ENCODE measurements around the gene PCOLCE2.
"Not testable (repeated sequence)": the region's sequence is repeated elsewhere in the genome, so short reads cannot be mapped to it uniquely, and the experiment has no call there.

Gene PCOLCE2

DNA sequence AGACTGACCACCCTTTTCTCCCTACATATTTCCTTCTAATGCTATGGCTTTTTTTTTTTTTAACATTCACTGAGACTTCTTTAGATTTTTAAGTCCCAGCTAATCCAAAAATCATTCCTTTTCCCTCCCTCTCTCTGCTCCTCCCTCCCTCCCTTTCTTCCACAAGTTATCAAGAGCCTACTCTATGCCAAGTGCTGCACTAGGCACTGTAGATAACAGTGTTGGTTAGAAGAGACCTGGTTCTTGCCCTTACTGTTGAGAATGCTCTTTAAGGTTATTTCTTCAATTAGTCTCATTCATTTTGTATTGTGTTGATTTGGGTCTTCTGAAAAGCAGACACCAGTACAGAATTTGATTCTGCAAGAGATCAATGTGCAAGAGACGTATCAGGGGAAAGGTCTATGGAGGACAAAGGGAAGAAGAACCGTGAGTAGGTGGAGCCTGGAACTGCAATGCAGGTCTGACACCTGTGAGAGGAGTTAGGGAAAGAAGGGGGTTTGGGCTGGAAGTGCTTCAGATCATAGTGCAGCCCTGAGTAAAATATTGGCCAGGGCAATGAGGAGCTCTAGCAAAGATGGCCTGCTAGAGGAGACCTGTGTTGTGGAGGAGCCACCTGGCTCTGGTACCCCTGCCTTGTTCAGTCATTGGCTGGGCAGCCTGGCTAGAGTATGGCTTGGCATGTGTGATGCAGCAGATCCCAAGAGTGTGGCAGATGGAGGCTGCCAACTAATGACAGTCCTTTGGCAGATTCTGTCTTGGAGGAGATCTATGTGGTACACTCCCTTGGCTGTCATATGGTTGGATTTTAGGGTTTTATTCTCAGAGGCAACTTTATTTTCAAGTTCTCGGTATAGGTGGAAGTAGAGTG lies 9.7 kb upstream of the PCOLCE2 start:
- no peak for DNase-seq (ENCODE audit: low read depth, low spot score)

DNA sequence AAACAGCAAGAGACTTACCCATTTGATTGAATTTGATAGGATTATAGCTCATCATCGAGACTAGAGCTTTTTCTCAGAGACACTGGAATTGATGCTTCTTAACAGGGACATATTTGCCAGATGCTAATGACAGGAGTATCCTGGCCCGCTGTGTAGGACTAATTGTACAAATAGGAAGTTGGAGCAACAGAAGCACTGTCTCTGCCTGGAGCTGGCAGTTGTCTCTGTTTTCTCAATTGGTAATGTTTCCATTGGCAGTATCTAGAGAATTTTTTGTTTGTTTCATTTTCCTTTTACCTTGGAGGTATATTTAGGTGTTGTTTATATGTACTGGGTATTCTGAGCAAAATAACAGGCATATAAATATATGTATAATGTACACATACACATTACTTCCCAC lies 8.9 kb upstream of the PCOLCE2 start:
- no peak for DNase-seq (ENCODE audit: low read depth, low spot score)

DNA sequence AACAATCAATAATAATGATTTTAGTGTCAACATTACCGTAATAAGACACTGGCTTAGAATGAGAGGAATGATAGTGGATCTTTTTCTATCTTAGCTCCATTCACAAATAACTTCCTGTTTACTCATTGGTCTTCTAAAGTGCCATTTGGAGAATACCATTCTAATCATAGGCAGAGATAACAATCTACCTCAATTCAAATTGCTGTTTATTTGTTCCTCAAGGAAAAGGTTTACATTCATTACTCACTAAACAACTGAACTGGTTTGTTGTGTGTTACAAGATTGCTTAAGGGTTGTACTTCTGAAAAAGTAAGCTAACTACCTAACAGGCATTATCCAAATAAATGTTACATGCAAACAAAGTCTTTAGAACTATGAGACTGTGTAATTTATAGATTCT lies 8.1 kb upstream of the PCOLCE2 start:
- no peak for DNase-seq (ENCODE audit: low read depth, low spot score)

DNA sequence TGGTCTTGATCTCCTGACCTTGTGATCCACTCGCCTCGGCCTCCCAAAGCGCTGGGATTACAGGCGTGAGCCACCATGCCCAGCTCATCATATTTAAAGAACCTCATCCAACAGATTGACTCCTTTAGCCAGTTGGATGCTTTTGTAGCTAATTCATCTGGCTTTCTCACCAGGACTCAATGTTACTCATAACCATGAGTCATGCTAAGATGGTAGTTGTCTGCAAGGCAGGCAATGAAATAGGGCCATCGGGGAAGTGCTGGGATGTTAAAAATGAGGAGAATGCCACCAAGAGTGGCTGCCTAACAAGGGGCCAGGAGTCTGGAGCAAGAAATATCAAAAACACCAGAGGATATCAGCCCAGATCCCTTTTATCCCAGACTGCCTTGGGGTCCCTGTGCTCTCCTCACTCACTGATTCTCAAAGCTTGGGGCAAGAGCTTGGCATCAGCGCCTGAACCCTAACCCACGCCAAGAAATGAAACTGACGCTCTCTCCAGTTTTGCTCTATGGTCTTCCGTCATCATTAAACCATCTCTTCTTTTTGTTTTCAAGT lies 7.4 kb upstream of the PCOLCE2 start:
- no peak for DNase-seq (ENCODE audit: low read depth, low spot score)

DNA sequence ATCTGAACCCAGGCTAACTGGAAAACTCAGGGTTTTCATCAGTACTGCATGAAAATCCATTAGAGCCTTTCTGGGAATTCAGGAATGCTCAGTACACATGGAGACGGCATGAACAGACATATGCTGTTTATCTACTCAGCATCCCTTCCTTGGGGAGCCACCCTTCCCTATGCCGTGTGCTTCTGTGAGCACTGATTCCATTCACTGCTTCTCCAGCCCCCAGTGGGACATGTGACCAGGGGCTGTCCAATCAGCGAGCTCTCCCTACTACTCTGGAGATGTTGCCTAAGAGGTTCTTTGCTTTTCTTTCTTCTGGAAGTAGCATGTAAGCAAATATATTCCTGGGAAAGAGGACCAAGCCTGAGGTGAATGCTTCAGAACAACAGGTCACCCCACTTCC lies 5.6 kb upstream of the PCOLCE2 start:
- no peak for DNase-seq (ENCODE audit: low read depth, low spot score)

DNA sequence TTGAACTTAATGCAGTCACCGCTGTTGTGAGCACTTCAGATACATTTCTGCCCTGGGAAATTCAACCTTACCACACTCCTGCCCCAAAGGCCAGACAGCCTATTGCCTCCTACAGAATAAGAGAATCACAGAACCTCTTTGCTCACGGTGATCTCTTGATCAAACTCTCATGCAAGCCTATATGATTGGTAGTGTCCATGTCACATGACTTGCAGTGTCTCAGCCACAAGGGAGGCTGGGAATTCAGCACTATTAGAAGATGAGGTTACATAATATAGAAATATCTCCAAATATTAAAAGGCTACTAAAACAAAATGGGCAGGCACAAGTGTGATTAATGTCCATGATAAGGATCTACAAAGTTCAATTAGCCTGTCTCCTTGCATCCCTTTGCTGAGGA lies 3.8 kb upstream of the PCOLCE2 start:
- DNase-seq (ENCODE audit: low read depth, low spot score) = no peak

DNA sequence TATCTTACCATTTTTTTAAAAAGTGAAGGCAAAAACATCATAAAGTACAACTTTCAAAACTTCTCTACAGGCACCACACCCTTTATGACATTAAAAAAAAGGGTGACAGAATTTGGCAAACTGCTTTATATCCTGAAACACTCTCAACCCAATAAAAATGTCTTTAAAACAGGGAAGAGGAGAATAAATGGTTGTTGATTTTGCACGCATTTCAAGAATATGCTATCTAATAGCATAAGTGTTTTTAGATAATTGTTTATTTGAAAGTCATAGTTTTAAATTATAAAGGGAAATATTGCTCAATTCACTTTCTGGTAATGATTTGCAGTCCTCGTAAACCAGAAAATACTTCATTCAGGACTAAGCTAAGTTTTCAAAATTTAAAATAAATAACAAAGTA lies 1.7 kb upstream of the PCOLCE2 start:
- no peak for DNase-seq (ENCODE audit: low read depth, low spot score)

DNA sequence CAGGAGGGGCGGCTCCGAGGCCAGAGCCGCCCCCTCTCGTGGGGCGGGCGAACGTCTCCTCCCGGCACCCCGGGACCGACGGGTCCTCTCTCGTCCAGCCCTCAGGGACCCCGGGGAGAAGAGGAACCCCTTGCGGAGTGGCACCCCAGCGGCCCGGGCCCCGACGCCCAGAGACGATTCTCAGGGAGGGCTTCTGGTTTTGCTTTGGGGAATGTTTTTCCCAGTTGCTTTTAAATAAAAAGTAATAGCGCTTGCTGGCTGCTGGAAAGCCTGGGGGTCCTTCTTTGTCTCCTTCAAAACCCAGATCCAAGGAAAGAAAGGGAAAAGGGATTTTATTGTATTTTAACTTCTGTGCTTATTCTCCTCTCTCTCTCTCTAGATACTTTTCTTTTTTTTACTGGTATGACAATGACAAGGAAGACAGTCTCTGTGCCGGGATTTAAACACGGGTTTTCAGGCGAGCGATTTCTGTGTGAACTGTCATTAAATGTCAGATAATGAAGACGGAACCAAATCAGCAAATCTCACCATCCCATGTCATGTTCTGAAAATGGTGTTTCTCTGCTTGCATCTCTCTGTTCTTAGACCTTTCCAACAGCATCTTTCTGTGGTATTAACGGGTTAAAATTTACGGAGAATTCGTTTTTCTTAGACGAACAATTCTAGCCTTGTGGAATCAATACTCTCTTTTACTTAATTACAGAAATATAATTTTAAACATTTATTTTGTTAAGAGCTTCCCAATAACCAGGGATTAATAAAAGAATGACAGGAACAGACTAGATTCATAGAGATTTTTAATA lies 530 bp upstream of the PCOLCE2 start:
- no peak for DNase-seq (ENCODE audit: low read depth, low spot score)

DNA sequence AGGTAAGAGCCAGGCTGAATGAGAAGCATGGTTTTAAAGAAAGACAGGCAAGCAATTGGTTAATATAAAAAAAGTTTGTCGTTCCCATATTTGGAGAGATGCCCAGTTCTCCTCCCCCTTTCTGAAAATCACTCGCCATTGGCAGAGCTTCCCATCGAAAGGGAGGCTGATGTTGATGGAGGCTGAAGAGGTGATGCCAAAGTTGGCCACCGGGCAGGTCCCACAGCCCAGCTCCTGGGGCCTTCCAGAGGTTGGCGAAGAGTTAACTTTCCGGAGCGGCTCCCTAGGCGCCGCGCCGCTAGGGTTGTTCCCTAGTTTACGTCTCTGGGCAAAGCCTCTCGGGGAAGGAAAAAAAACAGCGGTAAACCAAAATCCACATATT lies 793 bp downstream of the PCOLCE2 start:
- no peak for DNase-seq (ENCODE audit: low read depth, low spot score)

DNA sequence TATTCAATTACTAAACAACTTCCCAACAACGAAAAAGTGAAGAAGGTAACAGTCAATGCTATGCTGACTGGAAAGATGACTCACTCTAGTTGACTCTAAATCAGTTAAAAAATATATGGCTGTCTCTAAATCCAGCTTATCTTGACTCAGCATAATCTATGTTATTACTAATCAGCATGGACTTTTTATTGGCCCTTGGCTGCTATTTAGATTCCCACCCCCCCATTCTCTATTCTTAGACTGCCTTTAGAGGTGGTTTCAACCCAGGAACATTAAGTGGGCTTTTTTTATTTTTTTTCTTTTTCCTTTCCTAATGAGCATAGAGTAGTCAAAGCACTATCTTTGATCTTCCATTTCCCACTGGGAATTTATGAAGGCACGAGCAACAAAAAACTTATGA lies 1.9 kb downstream of the PCOLCE2 start:
- DNase-seq (ENCODE audit: low read depth, low spot score) = no peak

DNA sequence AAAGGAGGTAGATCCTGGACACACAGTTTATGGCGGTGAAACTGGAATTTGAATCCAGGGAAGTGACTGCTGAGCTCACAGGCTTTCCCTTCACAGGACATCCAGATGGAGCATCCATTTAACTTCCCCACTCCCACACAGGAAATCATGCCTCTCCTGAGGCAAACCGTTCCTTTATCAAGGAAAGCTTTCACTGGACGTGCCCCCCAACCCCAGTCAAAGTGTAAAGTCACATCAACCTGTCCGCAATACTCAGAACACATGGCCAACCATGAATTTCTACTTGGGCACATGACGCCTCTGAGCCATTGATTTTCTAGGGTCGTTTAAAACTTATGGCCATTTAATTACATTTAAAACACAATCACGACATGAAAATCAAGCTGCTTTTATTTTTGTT lies 2.9 kb downstream of the PCOLCE2 start:
- no peak for DNase-seq (ENCODE audit: low read depth, low spot score)

DNA sequence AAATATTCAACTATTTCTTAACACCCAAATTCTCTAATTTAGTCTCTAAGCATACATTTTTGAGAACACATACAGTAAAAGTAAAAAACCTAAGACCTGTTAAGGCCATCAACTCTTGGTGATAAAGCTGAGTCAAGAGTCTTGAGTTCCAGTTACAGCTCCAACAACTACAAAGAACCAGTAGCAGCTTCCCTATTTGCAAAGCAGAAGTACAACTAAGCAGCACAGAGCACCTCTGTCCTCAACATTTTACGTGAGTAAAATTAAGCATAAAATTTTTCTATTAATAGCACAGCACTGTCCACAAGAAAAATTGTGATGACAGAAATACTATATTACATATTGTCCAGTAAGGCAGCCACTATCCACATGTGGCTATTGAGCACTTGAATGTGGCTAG lies 4.4 kb downstream of the PCOLCE2 start:
- no peak for DNase-seq (ENCODE audit: low read depth, low spot score)

DNA sequence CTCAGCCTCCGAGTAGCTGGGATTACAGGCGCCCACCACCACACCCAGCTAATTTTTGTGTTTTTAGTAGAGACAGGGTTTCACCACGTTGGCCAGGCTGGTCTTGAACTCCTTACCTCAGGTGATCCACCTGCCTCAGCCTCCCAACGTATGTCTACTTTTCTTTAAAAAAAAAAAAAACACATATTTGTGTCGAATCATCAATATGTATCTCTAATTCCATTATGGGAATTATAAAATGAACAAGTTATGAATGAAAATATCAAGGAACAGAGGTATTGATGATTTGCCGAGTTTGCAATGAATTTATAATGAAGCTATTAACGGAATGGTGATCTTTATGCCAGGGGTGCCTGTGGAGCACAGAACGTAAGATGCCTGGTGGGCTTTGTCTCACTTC lies 5.3 kb downstream of the PCOLCE2 start:
- DNase-seq (ENCODE audit: low read depth, low spot score) = not testable (repeated sequence)

DNA sequence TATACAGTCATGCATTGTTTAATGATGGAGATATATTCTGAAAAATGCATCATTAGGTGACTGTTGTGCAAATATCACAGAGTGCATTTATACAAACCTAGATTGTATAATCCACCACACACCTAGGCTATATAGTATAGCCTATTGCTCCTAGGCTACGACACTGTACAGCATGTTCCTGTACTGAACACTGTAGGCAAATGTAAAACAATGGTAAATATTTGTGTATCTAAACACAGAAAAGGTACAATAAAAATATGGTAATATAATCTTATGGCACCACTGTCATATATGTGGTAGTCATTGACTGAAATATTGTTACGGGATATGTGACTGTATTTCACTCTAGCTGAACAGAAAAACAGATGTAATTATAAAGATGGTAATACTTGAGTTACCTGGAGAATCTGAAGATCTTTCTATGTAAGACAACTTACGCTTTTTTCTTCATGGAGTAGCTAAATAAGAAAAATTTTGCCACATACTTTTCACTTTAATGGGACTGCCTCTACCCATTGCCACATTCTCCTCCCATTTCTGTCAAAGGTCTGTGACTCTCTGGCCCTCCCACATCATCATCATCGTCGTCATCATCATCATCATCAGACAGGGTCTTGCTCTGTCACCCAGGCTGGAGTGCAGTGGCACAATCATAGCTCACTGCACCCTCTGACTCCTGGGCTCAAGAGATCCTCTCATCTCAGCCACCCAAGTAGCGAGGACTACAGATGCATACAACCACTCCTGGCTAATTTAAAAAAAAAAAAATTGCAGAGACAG lies 7.2 kb downstream of the PCOLCE2 start:
- DNase-seq (ENCODE audit: low read depth, low spot score) = no peak

DNA sequence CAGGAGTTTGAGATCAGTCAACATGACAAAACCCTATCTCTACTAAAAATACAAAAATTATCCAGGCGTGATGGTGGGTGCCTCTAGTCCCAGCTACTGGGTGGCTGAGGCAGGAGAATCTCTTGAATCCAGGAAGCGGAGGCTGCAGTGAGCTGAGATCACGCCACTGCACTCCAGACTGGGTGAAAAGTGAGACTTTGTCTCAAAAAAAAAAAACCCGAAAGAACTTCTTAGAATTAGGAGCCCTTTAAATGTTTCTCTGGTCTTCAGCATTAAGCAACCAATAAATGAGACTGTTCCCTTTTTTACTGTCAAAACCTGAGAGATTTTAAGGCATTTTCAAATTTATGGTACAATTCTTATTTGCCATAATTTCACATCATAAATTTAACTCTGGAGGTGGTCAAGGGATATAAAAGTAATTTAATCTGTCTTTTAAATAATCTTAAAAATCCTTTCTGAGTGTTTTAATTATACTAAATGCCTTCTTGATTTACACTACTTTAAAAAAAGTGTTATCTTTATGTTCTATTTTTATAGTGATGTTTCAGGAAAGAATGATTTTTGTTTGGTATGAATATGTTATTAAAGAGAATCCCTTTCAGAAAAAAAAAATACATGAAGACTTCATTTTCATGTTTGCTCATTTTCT lies 10.1 kb downstream of the PCOLCE2 start:
- DNase-seq (ENCODE audit: low read depth, low spot score) = no peak

DNA sequence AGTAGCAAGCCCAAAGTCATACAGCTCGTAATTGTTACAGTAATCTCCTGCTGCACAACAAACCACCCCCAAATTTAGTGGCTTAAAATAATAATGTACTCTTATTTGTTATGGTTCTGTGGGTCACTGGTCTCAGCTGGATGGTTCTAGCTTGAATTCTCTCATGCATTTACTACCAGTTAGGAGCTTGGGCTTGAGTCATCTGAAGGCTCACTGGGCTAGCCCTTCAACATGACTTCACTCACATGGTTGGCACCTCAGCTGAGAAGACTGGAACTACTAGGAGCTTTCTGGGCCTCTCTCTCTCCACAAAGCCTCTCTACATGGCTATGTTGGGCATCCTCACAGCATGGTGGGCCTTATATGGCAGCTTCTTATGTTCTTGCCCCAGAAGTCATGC lies 12.5 kb downstream of the PCOLCE2 start:
- DNase-seq (ENCODE audit: low read depth, low spot score) = no peak

DNA sequence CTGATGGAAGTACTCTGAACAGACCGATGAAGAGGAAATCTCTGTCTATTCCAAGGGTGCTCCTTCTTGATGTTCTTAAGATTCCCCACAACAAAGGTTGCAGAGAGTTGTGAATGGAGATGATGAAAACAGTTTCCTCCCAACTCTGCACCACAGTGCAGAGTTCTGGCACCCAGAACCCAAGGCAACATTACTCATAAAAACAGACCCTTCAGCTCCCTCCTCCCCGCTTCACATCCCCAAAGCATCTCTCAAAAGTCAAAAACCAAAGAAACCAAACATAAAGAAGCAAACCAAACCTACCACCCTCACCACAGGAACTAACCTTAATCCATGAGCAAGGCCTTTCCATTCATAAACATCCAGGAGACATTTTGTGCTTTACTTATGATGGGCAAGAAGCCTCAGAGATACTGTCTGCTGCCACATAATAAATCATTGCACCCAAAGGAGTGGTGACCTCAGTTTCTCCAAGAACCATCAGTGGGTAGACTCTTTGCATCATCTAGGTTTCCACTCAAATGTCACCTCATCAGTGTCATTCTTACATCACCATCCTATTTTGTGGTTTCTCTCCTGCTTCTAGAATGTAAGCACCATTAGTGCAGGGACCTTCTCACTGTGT lies 13.2 kb downstream of the PCOLCE2 start:
- DNase-seq (ENCODE audit: low read depth, low spot score) = no peak

DNA sequence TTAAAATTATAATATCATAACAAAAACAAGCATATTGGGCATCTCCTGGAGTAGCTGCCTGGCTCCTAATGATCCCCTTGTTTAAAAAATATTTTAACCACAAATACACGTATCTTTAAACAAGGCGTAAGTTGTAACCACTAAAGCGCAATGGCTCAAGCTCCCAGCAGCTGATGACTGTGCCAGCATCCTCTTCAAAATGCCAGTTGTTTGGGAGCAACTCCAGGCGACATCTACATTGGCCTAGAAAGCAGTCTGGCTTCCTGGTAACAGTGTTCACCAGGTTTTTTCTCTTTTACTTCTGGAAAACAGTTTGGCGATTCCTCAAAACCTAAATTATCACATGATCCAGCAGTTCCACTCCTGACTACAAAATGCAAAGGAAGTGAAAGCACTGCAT lies 13.8 kb downstream of the PCOLCE2 start:
- DNase-seq (ENCODE audit: low read depth, low spot score) = no peak

DNA sequence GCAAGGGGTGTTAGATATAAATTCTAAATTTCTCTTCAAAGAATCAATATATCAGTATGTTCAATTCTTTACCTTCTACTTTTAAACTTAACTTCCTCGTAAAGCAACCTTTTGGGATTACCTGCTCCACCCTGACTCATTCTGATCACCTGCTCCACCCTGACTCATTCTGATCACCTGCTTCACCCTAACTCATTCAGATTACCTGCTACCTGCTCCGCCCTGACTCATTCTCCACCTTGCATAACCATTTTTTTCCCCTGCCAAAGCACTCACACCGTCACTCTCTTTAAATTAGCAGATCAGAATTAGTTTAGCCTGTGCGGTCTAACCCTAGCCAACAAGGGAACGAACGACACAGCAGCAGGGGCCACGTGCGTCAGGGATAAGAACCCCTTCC lies 20.5 kb downstream of the PCOLCE2 start:
- DNase-seq (ENCODE audit: low read depth, low spot score) = not testable (repeated sequence)

DNA sequence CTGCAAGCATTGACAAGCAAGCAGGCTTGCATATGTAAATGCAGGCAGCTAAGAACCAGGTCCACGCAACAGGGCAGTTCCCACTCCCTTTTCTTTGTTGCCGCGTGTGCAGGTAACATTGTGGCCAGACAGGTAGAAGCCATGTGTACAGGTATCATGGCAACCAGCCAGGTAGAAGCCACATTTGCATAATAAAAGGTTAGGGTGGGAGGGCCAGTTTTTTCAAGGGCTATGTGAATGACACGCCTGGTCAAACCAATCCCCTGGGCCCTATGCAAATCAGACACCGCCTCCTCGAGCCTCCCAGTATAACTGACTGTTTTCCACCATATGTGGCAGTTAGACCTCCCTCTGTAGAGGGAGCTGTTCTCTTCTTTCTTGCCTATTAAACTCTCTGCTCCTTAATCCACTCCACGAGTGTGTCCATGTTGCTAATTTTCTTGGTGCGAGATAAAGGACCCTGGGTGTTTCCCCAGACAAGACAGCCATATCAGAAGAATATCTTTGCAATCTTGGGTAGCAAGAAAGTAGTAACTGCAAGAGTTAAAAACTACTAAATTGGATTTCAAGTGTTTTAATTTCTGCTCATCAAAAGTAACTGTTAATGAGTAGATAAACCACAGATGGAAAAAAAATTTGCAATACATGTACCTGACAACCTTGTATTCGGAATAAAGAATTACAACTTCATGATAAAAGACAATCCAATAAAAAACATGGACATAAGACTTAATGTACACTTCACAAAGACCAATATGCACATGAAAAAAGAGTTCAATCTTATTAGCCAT lies 21.8 kb downstream of the PCOLCE2 start:
- no peak for DNase-seq (ENCODE audit: low read depth, low spot score)

Data from activated naive CD8-positive, alpha-beta T cell treated with anti-CD3 and anti-CD28 coated beads, Interleukin-2, amount 50 U/mL, for 16 hours (primary cell).